Panc1 (cell line): ENCODE results near the gene ADAMTS9.

ENCODE experiments used
- CTCF ChIP-seq: fragments of 450-650 bp; IDR thresholded peaks from 2 replicates; pipeline ENCODE4 v1.5.1; 2017; ENCODE audit warnings: mild to moderate bottlenecking
- POLR2AphosphoS5 ChIP-seq: IDR thresholded peaks from 2 replicates; pipeline ENCODE4 v1.6.1; 2012; ENCODE audit warnings: mild to moderate bottlenecking, low read depth, low read length, moderate library complexity

GRCh38 chr3:64502284-64502683 lies 185.5 kb downstream of the ADAMTS9 start:
- no peak for TF ChIP-seq POLR2AphosphoS5
- no peak for TF ChIP-seq CTCF
